KBM-7 (cell line): ENCODE results near the gene RHO.
A peak's percentile ranks its signal among the peaks of the same experiment; 100 is the strongest.
"Not testable (repeated sequence)": the region's sequence is repeated elsewhere in the genome, so short reads cannot be mapped to it uniquely, and the experiment has no call there.

ENCODE experiments used
- DNase-seq: peaks from one replicate; pipeline ENCODE4 v3.0.0-alpha.2; 2015
- in situ Hi-C: fragments of 300-500 bp; cut with MboI; formaldehyde crosslinking; loops from 2 replicates; pipeline ENCODE4 v1.14.3; 2020; ENCODE audit warnings: low sequenced_read_pairs, low pct_unique_long_range_greater_than_20kb, mixed read lengths

Gene RHO

GRCh38 chr3:129528589-129529100, at the start of gene RHO:
TSS of gene RHO (plus strand) at chr3:129528639. CDS start at chr3:129528734, 95 bp downstream.
- no peak for DNase-seq
- in situ Hi-C loops, result no loop called here

- in situ Hi-C loops, DNase-seq: not testable (repeated sequence)
These were observed 47.1 kb upstream of the RHO start for GRCh38 chr3:129481225-129481765.

GRCh38 chr3:129481766-129482332, 46.6 kb upstream of the RHO start:
- in situ Hi-C loops, result no loop called here
- DNase-seq, result no peak

- in situ Hi-C loops, result no loop called here
- DNase-seq, result peak; percentile 24
These were observed 45.7 kb upstream of the RHO start for GRCh38 chr3:129482721-129483120.

- in situ Hi-C loops, result no loop called here
These were observed 44.6 kb upstream of the RHO start for GRCh38 chr3:129483870-129484269.

GRCh38 chr3:129485146-129485545, 43.3 kb upstream of the RHO start:
- DNase-seq, in situ Hi-C loops: not testable (repeated sequence)

More at GRCh38 chr3:129483870-129484269, 44.6 kb upstream of the RHO start:
- DNase-seq, result no peak

GRCh38 chr3:129485721-129486663, 42.4 kb upstream of the RHO start:
- DNase-seq, result no peak
- in situ Hi-C loops, result no loop called here

- in situ Hi-C loops, result no loop called here
- DNase-seq, result no peak
These were observed 41.8 kb upstream of the RHO start for GRCh38 chr3:129486664-129487035.

- in situ Hi-C loops, result no loop called here
- no peak for DNase-seq
These were observed 41.1 kb upstream of the RHO start for GRCh38 chr3:129487183-129487867.

- DNase-seq, in situ Hi-C loops: not testable (repeated sequence)
These were observed 40.5 kb upstream of the RHO start for GRCh38 chr3:129487868-129488335.

GRCh38 chr3:129489258-129489657, 39.2 kb upstream of the RHO start:
- DNase-seq, in situ Hi-C loops: not testable (repeated sequence)

- peak; percentile 83 for DNase-seq
- in situ Hi-C loops, result no loop called here
These were observed 38.2 kb upstream of the RHO start for GRCh38 chr3:129490273-129490675.

GRCh38 chr3:129491077-129491476, 37.4 kb upstream of the RHO start:
- DNase-seq, in situ Hi-C loops: not testable (repeated sequence)

GRCh38 chr3:129491794-129492193, 36.6 kb upstream of the RHO start:
- DNase-seq, result no peak
- in situ Hi-C loops, result no loop called here

GRCh38 chr3:129492691-129493090, 35.7 kb upstream of the RHO start:
- in situ Hi-C loops, result no loop called here
- no peak for DNase-seq

GRCh38 chr3:129493206-129493605, 35.2 kb upstream of the RHO start:
- in situ Hi-C loops, result no loop called here
- no peak for DNase-seq

GRCh38 chr3:129494499-129494898, 33.9 kb upstream of the RHO start:
- DNase-seq, in situ Hi-C loops: not testable (repeated sequence)

GRCh38 chr3:129495006-129495639, 33.3 kb upstream of the RHO start:
- DNase-seq, in situ Hi-C loops: not testable (repeated sequence)

- in situ Hi-C loops, DNase-seq: not testable (repeated sequence)
These were observed 30.6 kb upstream of the RHO start for GRCh38 chr3:129497876-129498275.
